Left lobe of liver (tissue), 2 donors: Measurements from ENCODE around the gene PRKCB. TPM values are rescaled to one million over a fixed set of nuclear protein-coding genes. Genes with fewer than 3 reads are reported as not detected.
"Not testable (repeated sequence)": the region's sequence is repeated elsewhere in the genome, so short reads cannot be mapped to it uniquely, and the experiment has no call there.

ENCODE experiments used
- ATAC-seq: fragments of 200-7000 bp; cut with Tn5 transposase; one replicate; pipeline ENCODE4 v1.9.1; 2020; ENCODE audit warnings: mild to moderate bottlenecking, moderate library complexity
- DNase-seq: peaks from one replicate; pipeline ENCODE4 v3.0.0-alpha.2; 2020; ENCODE audit warnings: low spot score
- total RNA-seq: library from RNA; stranded (reverse); gene quantifications from one replicate; pipeline ENCODE4 v1.2.1, GENCODE V29; 2021
- donor health status: DM: no; HTN: no; CAD: no; lungs with moderate emphysema.
- donor health status: DM: no; HTN: yes; CAD: no.

PRKCB gene
- total RNA-seq, 1 donor from 2014 or later, result 3.3 TPM

DNA sequence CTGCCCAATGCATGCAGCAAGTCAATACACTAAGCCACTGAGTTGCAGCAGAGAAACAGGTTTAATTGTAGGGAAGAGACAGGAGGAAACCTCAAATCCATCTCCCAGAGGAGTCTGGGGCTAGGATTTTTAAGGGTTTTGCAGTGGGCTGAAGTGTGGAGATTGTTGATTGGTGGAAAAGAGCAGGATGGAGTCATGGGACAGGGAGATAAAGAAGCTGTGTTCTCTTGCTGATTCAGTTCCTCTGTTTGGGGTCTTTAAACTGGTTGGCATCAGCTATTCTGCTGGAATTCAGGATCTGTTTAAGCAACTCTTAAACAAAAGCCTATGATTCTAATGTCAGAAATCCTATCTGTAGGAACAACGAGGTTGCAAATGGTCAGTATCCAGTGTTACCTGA, 239.5 kb downstream of the PRKCB start:
- DNase-seq, result no peak
- ATAC-seq, result no peak

DNA sequence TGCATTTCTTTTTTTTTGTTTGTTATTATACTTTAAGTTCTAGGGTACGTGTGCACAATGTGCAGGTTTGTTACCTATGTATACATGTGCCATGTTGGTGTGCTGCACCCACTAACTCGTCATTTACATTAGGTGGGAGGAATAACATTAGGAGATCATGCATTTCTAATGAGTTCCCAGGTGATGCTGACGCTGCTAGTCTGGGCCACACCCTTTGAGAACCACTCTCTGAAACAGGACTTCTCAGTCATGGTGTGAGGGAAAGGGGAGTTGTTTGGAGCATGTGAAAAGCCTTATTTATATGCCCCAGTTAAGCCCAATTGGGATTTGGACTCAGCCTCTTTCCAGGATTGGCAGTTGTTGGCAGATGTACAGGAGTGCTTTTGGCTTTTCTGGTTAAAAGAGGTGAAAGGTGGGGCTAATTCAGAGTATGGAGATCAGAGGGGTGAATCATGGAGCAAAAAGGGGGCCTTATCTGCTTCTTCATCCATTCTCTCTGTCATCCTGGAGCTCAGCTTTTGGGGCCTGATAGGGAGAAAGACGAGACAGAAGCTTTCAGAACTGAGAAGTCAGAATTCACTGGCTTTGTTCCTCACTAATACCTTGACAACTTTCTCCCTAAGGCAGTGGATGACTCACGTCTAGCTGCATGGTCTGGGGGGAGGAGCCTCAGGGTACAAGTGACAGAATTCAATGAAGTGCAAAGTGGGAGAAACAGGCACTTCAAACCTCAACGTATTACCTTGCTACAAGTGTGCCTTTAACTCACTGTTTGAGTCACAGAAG, 240.3 kb downstream of the PRKCB start:
- DNase-seq, result no peak
- ATAC-seq, result no peak

- no peak for DNase-seq
- no peak for ATAC-seq
These were observed 241.5 kb downstream of the PRKCB start for GRCh38 chr16:24077292-24077691.

DNA sequence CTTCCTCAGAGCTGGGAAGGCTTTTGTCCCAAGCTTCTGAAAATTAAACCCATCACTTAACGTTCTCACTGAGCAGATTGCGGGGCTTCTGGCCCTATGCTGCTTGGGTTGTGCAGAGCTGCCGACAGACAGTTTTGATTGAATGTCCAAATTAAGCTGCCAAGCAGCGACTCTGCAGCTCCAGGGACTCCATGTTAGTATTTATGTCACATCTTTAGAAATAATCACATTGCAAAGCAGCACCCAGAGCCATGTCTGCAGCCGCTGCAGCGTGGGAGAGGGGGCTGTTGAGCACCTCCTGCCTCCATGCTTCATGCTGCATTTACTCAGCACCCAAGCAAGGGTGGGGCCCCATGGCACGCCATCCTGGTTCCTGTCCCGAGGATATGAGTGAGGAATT, 242.2 kb downstream of the PRKCB start:
- ATAC-seq, result no peak

DNA sequence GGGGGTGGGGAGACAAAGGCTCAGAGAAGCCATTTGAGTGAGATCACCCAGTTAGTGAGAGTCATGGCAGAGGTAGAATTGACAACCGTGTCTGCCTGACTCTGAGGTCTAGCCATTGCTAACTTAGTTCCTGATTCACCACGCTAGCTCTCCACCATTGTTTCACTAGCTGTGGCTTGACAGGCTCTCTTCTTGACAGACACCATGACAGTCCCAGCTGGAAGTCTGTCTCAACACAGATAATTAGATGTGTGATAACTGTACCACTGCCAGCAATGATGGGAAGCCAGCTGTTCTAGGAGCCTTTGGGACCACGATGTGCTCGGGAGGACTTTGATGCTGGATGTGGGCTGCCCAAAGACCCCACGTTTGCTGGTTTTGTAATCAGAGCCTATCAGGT, 249.9 kb downstream of the PRKCB start:
- ATAC-seq, result no peak
- no peak for DNase-seq

More for the DNA sequence above, 242.2 kb downstream of the PRKCB start:
- no peak for DNase-seq

GRCh38 chr16:24087891-24088410, 252.2 kb downstream of the PRKCB start:
- DNase-seq, result no peak
- ATAC-seq, result no peak

DNA sequence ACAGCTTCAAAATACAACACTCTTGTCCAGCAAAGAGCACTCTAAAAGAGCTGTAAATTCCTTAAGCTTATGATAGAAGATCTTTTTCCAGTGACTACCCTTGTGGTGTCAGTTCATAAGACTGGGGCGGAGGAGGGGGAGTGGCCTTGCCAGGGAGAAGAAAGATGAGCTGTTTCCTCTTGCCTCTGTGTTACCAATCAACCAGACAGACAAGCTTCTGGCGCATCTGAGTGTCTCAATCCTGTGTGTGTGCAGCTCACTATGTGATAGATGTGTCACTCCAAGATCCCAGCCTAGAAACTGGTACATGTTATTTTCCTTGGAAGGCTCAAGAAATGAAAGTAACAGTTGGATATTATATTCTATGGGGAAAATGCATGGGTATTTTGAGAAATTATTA, 253.0 kb downstream of the PRKCB start:
- no peak for DNase-seq

DNA sequence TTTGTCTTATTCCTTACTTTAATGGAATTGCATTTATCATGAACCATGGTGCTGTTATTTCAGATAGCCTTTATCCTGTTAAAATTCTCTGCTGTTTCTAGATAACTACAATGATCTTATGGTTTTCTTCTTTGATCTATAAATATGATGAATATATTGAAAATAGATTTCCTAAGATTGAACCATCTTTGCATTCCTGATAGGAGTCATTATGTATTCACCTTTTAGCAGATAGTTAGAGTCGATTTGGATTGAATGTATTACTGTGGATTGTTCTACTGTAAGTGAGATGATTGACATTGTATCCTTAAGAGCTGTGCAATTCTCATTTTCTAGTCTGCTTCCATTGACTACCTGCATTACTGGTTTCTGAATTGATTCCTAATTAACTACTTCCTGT, 255.3 kb downstream of the PRKCB start:
- DNase-seq (no peak), ATAC-seq (no peak)

More for the DNA sequence above, 253.0 kb downstream of the PRKCB start:
- ATAC-seq, result no peak

- ATAC-seq, result no peak
- no peak for DNase-seq
These were observed 257.3 kb downstream of the PRKCB start for GRCh38 chr16:24093049-24093448.

- ATAC-seq (no peak), DNase-seq (no peak)
These were observed 258.9 kb downstream of the PRKCB start for GRCh38 chr16:24094660-24095059.

DNA sequence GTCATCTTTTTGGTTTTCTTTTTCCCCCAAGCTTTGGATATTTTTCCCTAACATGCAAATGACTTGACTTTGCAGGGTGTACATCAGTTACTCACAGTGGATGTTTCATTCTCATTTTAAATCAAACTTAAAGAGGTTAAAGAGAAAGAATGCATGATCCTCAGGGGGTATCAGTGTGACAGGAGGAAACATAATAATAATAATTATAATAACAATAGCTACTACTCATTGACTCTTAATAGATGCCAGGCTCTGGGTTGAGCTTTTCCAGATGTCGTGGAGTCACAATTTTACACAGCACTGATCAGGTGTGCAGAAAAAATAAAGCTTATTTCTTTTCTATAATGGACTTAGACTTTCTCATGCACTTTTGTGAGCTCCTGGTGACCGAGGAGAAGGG, 263.1 kb downstream of the PRKCB start:
- no peak for ATAC-seq

DNA sequence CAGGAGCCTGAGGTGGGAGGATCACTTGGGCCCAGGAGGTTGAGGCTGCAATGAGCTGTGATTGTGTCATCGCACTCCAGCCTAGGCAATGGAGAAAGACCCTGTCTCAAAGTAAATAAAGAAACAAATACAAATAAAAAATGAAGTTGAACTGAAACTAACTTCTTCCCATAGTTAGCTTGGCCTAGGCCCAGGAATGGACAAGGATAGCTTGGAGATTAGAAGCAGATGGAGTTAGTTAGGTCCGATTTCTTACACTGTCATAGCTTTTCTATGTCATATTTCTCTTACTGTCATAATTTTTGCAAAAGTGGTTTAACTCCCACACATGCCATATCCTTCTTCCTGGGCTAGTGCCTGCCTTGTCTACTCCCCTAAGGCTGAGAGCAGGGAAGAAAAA, 265.6 kb downstream of the PRKCB start:
- DNase-seq (no peak), ATAC-seq (no peak)

More for the DNA sequence above, 263.1 kb downstream of the PRKCB start:
- DNase-seq, result no peak

GRCh38 chr16:24102209-24102660, 266.5 kb downstream of the PRKCB start:
- no peak for ATAC-seq
- no peak for DNase-seq

GRCh38 chr16:24105471-24105870, 269.7 kb downstream of the PRKCB start:
- ATAC-seq, result not testable (repeated sequence)

GRCh38 chr16:24108090-24108489, 272.3 kb downstream of the PRKCB start:
- ATAC-seq, DNase-seq: not testable (repeated sequence)

More at GRCh38 chr16:24105471-24105870, 269.7 kb downstream of the PRKCB start:
- DNase-seq, result not testable (repeated sequence)

DNA sequence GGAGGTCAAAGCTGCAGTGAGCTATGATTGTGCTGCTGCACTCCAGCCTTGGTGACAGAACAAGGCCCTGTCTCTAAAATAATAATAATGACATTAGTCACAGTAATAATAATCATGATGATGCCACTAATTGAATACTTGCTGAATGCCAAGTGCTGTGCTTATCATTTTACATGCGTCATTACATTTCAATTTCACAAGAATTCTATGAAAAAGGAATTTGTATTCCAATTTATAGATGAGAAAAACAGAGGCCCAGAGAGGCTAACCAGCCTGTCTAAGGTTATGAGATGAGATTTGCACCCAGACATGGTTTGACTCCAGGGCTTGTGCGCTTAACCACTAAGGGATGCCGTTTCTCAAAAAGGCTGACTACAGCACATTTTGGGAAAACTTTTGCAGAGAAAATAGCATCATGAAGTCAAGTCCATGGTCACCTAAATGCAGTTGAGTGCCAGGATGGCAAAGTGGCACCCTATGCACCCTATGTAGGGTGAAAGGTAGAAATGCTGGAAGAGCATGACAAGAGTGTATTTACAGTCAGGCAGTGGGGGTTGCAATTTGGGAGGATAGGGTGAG, 276.0 kb downstream of the PRKCB start:
- DNase-seq, result no peak

GRCh38 chr16:24113115-24113745, 277.4 kb downstream of the PRKCB start:
- ATAC-seq, result no peak
- DNase-seq, result no peak

More for the DNA sequence above, 276.0 kb downstream of the PRKCB start:
- ATAC-seq, result no peak

- ATAC-seq (no peak), DNase-seq (no peak)
These were observed 279.1 kb downstream of the PRKCB start for GRCh38 chr16:24114876-24115275.

GRCh38 chr16:24116046-24116776, 280.4 kb downstream of the PRKCB start:
- peak; percentile 35 for ATAC-seq

GRCh38 chr16:24116989-24117388, 281.2 kb downstream of the PRKCB start:
- ATAC-seq (no peak), DNase-seq (no peak)

More at GRCh38 chr16:24116046-24116776, 280.4 kb downstream of the PRKCB start:
- DNase-seq, result no peak

DNA sequence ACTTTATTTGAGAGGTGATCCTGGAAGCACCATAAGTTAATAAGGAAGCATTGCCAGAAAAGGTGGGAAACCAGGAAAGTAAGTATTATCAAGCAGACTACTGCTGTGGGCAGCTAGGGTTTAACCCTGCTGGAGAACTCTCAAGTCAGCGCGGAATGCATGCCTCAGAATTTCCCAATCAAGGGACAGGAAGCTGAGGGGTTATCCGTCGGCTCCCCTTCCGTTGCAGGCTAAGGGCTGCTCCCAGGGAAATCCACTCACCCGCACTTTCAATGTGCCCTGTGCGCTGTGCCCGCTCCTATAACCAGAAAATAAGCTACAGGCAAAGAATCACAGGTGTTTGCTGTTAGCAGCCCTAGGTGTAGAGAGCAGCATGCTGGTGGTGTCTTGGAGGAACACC, 281.9 kb downstream of the PRKCB start:
- ATAC-seq, result no peak
- DNase-seq, result no peak
